Panc1 (cell line): ENCODE measurements around the gene NUDT22. TPM values are rescaled to one million over a fixed set of nuclear protein-coding genes. Genes with fewer than 3 reads are reported as not detected.

Experiments used
- ATAC-seq: fragments of 200-7000 bp; cut with Tn5 transposase; 2 replicates; pipeline ENCODE4 v1.9.1; 2020; ENCODE audit warnings: mild to moderate bottlenecking, moderate library complexity
- BruUV-seq: library from RNA; stranded (reverse); fragments of 400-500 nt; replicated peaks from 2 replicates; lab custom pipeline; 2021; lab: Mats Ljungman, UMichigan
- CTCF ChIA-PET: fragments of 300-600 bp; sonication (Branson Sonifier 250); formaldehyde crosslinking; loops from one replicate; lab custom pipeline; 2022; ENCODE audit warnings: antibody characterized with exemption; lab: Charles Lee
- POLR2A ChIA-PET: fragments of 300-600 bp; sonication (Branson Sonifier 250); formaldehyde crosslinking; loops from one replicate; lab custom pipeline; 2022; ENCODE audit warnings: antibody characterized with exemption; lab: Charles Lee
- DNase-seq: peaks from one replicate; pipeline ENCODE4 v3.0.0-alpha.2; 2010; ENCODE audit warnings: low read depth, low spot score
- H3K27ac ChIP-seq: 2 replicates; pipeline ENCODE4 v1.5.1; 2011; ENCODE audit warnings: mild to moderate bottlenecking, low read length, inconsistent platforms
- H3K27me3 ChIP-seq: fragments of 200-500 bp; sonication (Bioruptor generic); 2 replicates; pipeline ENCODE4 v1.6.0; 2014; ENCODE audit warnings: low read length, inconsistent platforms; ENCODE audit not compliant: control insufficient read depth, insufficient read depth
- H3K36me3 ChIP-seq: fragments of 200-500 bp; sonication (Bioruptor generic); 2 replicates; pipeline ENCODE4 v1.5.1; 2014; ENCODE audit warnings: inconsistent platforms, mild to moderate bottlenecking, low read length, moderate library complexity; ENCODE audit not compliant: control insufficient read depth, insufficient read depth
- H3K4me1 ChIP-seq: 2 replicates; pipeline ENCODE4 v1.5.1; 2011; ENCODE audit warnings: inconsistent platforms, mild to moderate bottlenecking, low read length, moderate library complexity; ENCODE audit not compliant: control insufficient read depth, insufficient read depth
- H3K4me3 ChIP-seq, 2 experiments: 2 replicates each; pipeline ENCODE4 v1.5.1; 2011 to 2012; ENCODE audit warnings: low read depth in 2 of 2, low read length in 2 of 2, mild to moderate bottlenecking in 2 of 2, inconsistent platforms in 1 of 2, moderate library complexity in 1 of 2
- H3K9me3 ChIP-seq: fragments of 200-500 bp; sonication (Bioruptor generic); 2 replicates; pipeline ENCODE4 v1.5.1; 2014; ENCODE audit warnings: low read depth, mild to moderate bottlenecking, inconsistent platforms, low read length, moderate library complexity; ENCODE audit not compliant: control insufficient read depth, insufficient read depth
- CTCF ChIP-seq: fragments of 450-650 bp; IDR thresholded peaks from 2 replicates; pipeline ENCODE4 v1.5.1; 2017; ENCODE audit warnings: mild to moderate bottlenecking
- POLR2AphosphoS5 ChIP-seq: IDR thresholded peaks from 2 replicates; pipeline ENCODE4 v1.6.1; 2012; ENCODE audit warnings: mild to moderate bottlenecking, low read depth, low read length, moderate library complexity
- REST ChIP-seq, 2 experiments: IDR thresholded peaks; 2 replicates each; pipeline ENCODE4 v1.6.1; 2011 to 2012; ENCODE audit warnings: low read depth in 2 of 2, control low read depth in 1 of 2, low read length in 1 of 2, mild to moderate bottlenecking in 1 of 2, moderate library complexity in 1 of 2; ENCODE audit not compliant: insufficient read depth in 1 of 2
- SIN3A ChIP-seq: IDR thresholded peaks from 2 replicates; pipeline ENCODE4 v1.6.1; 2012; ENCODE audit warnings: low read depth, mild to moderate bottlenecking, low read length, moderate library complexity, borderline replicate concordance; ENCODE audit not compliant: insufficient read depth
- TCF7L2 ChIP-seq: IDR thresholded peaks from 2 replicates; pipeline ENCODE4 v1.6.1; 2011; ENCODE audit warnings: mild to moderate bottlenecking, low read depth, low read length, inconsistent platforms
- in situ Hi-C: cut with HindIII; loops from 2 replicates; pipeline ENCODE4 v1.10.0; 2016; ENCODE audit warnings: low sequenced_read_pairs, low pct_unique_long_range_greater_than_20kb
- intact Hi-C: fragments of 100-400 bp; cut with micrococcal nuclease; formaldehyde crosslinking; loops from one replicate; pipeline ENCODE4 v1.10.0; 2022; ENCODE audit not compliant: unreplicated experiment
- total RNA-seq: library from RNA; stranded (reverse); gene quantifications from one replicate; pipeline ENCODE4 v1.2.1, GENCODE V29; 2021; ENCODE audit not compliant: unreplicated experiment

The NUDT22 gene
- total RNA-seq, 1 experiment from 2014 or later: 98.8 TPM

- POLR2A ChIA-PET: interaction anchor here (0.5 kb wide), 1 partner anchor 566 kb away, joined by 6 read pairs; no protein-coding TSS in a partner anchor
- Histone ChIP-seq H3K36me3 (no peaks in the 10 kb centered on the region; the same call in 1 of the 2 replicates), H3K4me1 (peaks cover 13% of the 10 kb centered on the region), H3K27ac (peak overlapping the region; percentile 98), H3K4me3 (peak overlapping the region; percentile 67 to 69), H3K9me3 (no peaks in the 10 kb centered on the region), H3K27me3 (no peaks in the 10 kb centered on the region)
- DNase-seq: no peak
- no TSS peak for BruUV-seq
- CTCF ChIA-PET: interaction anchor here (0.7 kb wide), 2 partner anchors 16 to 58 kb away, joined by 6 to 12 read pairs; no protein-coding TSS in a partner anchor
- intact Hi-C loops: no loop called here
- TF ChIP-seq REST (IDR thresholded peaks at IDR 0.05; ENCODE audit: insufficient read depth in 1 of 2, low read depth in 2 of 2, low read length in 1 of 2) (no peak), POLR2AphosphoS5 (0 out of 2 replicates have a peak, but pooled peaks have one; percentile 4)
- in situ Hi-C loops: no loop called here
- no peak for ATAC-seq
Observed at GRCh38 chr11:64268025-64268892, 42.2 kb downstream of the NUDT22 start.

- Histone ChIP-seq H3K4me1 (peaks cover 13% of the 10 kb centered on the region), H3K4me3 (peak overlapping the region; percentile 67 to 69), H3K9me3 (no peaks in the 10 kb centered on the region), H3K27me3 (no peaks in the 10 kb centered on the region), H3K36me3 (no peaks in the 10 kb centered on the region; the same call in 1 of the 2 replicates), H3K27ac (peak overlapping the region; percentile 98)
- no TSS peak for BruUV-seq
- intact Hi-C loops (no loop called here), in situ Hi-C loops (no loop called here)
- ChIA-PET CTCF (interaction anchor here (0.9 to 1.0 kb wide), 2 partner anchors 18 to 32 kb away, joined by 3 to 4 read pairs; partner anchors contain the start of gene PLCB3), POLR2A (interaction anchor here (0.5 to 0.7 kb wide), 2 partner anchors 64 to 567 kb away, joined by 3 to 6 read pairs; no protein-coding TSS in a partner anchor)
- DNase-seq (no peak), ATAC-seq (peak; percentile 20)
- no peak for TF ChIP-seq SIN3A
- TF ChIP-seq TCF7L2: no peak
- no peak for TF ChIP-seq REST (IDR thresholded peaks at IDR 0.05; ENCODE audit: insufficient read depth in 1 of 2, low read depth in 2 of 2, low read length in 1 of 2)
- no peak for TF ChIP-seq CTCF
- TF ChIP-seq POLR2AphosphoS5: no peak
Observed at GRCh38 chr11:64268893-64269539, 42.9 kb downstream of the NUDT22 start.
